GM23338 (cell line): Measurements from ENCODE around the gene PRDM10. TPM values are rescaled to one million over a fixed set of nuclear protein-coding genes. Genes with fewer than 3 reads are reported as not detected.

ENCODE experiments used
- ATAC-seq: fragments of 200-7000 bp; cut with Tn5 transposase; 3 replicates; pipeline ENCODE4 v1.9.1; 2020
- DNase-seq: peaks from one replicate; pipeline ENCODE4 v3.0.0-alpha.2; 2015; ENCODE audit warnings: low spot score
- H2AFZ ChIP-seq: fragments of 200-600 bp; sonication (generic); 2 replicates; pipeline ENCODE4 v1.8.0; 2016; ENCODE audit warnings: antibody characterized with exemption, mild to moderate bottlenecking, moderate library complexity
- H3F3A ChIP-seq: fragments of 200-600 bp; sonication (generic); replicated peaks from 2 replicates; pipeline ENCODE4 v1.8.0; 2017; ENCODE audit warnings: antibody characterized with exemption, mixed run types, low read depth
- H3K27ac ChIP-seq: fragments of 200-600 bp; sonication (generic); 2 replicates; pipeline ENCODE4 v1.6.1; 2016; ENCODE audit warnings: low read depth
- H3K27me3 ChIP-seq: fragments of 200-600 bp; sonication (generic); 2 replicates; pipeline ENCODE4 v1.8.0; 2016; ENCODE audit warnings: mild to moderate bottlenecking, mixed run types, moderate library complexity; ENCODE audit not compliant: insufficient read depth
- H3K36me3 ChIP-seq: fragments of 200-600 bp; sonication (generic); 2 replicates; pipeline ENCODE4 v1.8.0; 2016; ENCODE audit warnings: mild to moderate bottlenecking; ENCODE audit not compliant: insufficient read depth
- H3K4me1 ChIP-seq: fragments of 200-600 bp; sonication (generic); 2 replicates; pipeline ENCODE4 v1.8.0; 2016; ENCODE audit warnings: mild to moderate bottlenecking, moderate library complexity; ENCODE audit not compliant: insufficient read depth
- H3K4me2 ChIP-seq: fragments of 200-600 bp; sonication (generic); 2 replicates; pipeline ENCODE4 v1.7.1; 2017; ENCODE audit warnings: mixed run types
- H3K4me3 ChIP-seq: fragments of 200-600 bp; sonication (generic); 2 replicates; pipeline ENCODE4 v1.6.1; 2016; ENCODE audit warnings: mixed run types
- H3K79me2 ChIP-seq: fragments of 200-600 bp; sonication (generic); replicated peaks from 2 replicates; pipeline ENCODE4 v1.8.0; 2017; ENCODE audit warnings: mild to moderate bottlenecking; ENCODE audit not compliant: insufficient read depth
- H3K9me2 ChIP-seq: fragments of 200-600 bp; sonication (generic); 2 replicates; pipeline ENCODE4 v1.8.0; 2017; ENCODE audit not compliant: insufficient read depth
- H4K20me1 ChIP-seq: fragments of 200-600 bp; sonication (generic); replicated peaks from 2 replicates; pipeline ENCODE4 v1.8.0; 2017; ENCODE audit warnings: mild to moderate bottlenecking; ENCODE audit not compliant: insufficient read depth
- H3K27ac Mint-ChIP-seq: 2 replicates; pipeline ENCODE4 v1.8.0; 2020; ENCODE audit warnings: inconsistent platforms, mild to moderate bottlenecking, moderate library complexity, mixed read lengths
- H3K27me3 Mint-ChIP-seq: 3 replicates; pipeline ENCODE4 v1.8.0; 2022; ENCODE audit warnings: low read depth, mild to moderate bottlenecking, moderate library complexity, mixed read lengths, inconsistent platforms; ENCODE audit not compliant: insufficient read depth, poor library complexity
- H3K36me3 Mint-ChIP-seq: 3 replicates; pipeline ENCODE4 v1.8.0; 2021; ENCODE audit warnings: low read depth, mild to moderate bottlenecking, inconsistent platforms, moderate library complexity, mixed read lengths
- H3K4me1 Mint-ChIP-seq: 3 replicates; pipeline ENCODE4 v1.8.0; 2020; ENCODE audit warnings: mild to moderate bottlenecking, inconsistent platforms, mixed read lengths
- H3K4me3 Mint-ChIP-seq: 3 replicates; pipeline ENCODE4 v1.8.0; 2021; ENCODE audit warnings: moderate library complexity, mild to moderate bottlenecking, inconsistent platforms, mixed read lengths
- H3K9me3 Mint-ChIP-seq: 3 replicates; pipeline ENCODE4 v1.8.0; 2020; ENCODE audit warnings: moderate library complexity, mild to moderate bottlenecking, inconsistent platforms, mixed read lengths
- STAT1 ChIP-seq: IDR thresholded peaks from one replicate; pipeline ENCODE4 v1.6.1; 2016; ENCODE audit warnings: antibody characterized with exemption; ENCODE audit not compliant: unreplicated experiment
- ZNF114 ChIP-seq: fragments of 250-450 bp; sonication (Bioruptor Pico); IDR thresholded peaks from 2 replicates; pipeline ENCODE4 v1.5.0; 2020; ENCODE audit warnings: mild to moderate bottlenecking, moderate library complexity
- polyA plus RNA-seq: library from polyadenylated mRNA; unstranded; fragments of >200 nt; fragmentation: Nextera tagmentation; extraction: Ambion mirVana; gene quantifications from 2 replicates; pipeline ENCODE4 v1.2.1, GENCODE V29; 2016
- total RNA-seq: library from RNA; depleted of rRNA; stranded (reverse); fragments of >200 nt; shearing (Covaris generic); gene quantifications from 2 replicates; pipeline ENCODE4 v1.2.3, GENCODE V29; 2014
- TF ChIP-seq, protein P1 (sequence below): fragments of 250-450 bp; sonication (Bioruptor Pico); IDR thresholded peaks from 2 replicates; pipeline ENCODE4 v1.5.0; 2020; ENCODE audit warnings: mild to moderate bottlenecking, moderate library complexity
- TF ChIP-seq, protein P2 (sequence below): IDR thresholded peaks from one replicate; pipeline ENCODE4 v1.6.1; 2018; ENCODE audit warnings: antibody characterized with exemption; ENCODE audit not compliant: unreplicated experiment

PRDM10 gene
- total and polyA plus RNA-seq, 2 experiments from 2014 or later = 5.2 to 14.9 TPM

DNA sequence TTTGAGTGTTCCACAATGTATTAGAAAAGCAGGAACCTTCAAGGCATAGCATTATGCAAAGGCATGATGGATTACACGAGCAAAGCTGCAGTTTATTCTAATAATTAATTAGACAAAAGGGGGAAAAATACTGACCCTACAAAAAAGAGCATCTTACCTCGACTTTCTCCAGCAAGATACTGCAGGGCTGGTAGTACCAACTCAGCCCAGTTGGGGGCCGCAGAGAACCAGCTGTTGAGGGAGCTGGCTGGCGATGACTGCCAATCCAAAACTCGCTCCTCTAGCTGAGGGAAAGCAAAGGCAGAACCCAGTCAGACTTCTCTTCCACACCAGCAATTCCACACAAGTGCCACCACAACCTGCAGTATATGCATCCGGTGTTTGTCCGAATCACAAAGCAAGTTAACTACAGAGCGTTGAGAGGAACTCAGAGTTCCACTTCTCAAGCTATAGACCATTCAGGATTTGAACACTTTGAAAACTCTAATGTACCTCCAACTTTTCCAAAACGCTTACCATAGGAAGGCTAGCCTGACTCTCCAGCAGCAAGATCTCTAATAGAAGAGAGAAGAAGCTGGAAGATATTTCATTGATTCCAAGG lies 121.0 kb downstream of the PRDM10 start (continued):
- TF ChIP-seq, protein P1, sequence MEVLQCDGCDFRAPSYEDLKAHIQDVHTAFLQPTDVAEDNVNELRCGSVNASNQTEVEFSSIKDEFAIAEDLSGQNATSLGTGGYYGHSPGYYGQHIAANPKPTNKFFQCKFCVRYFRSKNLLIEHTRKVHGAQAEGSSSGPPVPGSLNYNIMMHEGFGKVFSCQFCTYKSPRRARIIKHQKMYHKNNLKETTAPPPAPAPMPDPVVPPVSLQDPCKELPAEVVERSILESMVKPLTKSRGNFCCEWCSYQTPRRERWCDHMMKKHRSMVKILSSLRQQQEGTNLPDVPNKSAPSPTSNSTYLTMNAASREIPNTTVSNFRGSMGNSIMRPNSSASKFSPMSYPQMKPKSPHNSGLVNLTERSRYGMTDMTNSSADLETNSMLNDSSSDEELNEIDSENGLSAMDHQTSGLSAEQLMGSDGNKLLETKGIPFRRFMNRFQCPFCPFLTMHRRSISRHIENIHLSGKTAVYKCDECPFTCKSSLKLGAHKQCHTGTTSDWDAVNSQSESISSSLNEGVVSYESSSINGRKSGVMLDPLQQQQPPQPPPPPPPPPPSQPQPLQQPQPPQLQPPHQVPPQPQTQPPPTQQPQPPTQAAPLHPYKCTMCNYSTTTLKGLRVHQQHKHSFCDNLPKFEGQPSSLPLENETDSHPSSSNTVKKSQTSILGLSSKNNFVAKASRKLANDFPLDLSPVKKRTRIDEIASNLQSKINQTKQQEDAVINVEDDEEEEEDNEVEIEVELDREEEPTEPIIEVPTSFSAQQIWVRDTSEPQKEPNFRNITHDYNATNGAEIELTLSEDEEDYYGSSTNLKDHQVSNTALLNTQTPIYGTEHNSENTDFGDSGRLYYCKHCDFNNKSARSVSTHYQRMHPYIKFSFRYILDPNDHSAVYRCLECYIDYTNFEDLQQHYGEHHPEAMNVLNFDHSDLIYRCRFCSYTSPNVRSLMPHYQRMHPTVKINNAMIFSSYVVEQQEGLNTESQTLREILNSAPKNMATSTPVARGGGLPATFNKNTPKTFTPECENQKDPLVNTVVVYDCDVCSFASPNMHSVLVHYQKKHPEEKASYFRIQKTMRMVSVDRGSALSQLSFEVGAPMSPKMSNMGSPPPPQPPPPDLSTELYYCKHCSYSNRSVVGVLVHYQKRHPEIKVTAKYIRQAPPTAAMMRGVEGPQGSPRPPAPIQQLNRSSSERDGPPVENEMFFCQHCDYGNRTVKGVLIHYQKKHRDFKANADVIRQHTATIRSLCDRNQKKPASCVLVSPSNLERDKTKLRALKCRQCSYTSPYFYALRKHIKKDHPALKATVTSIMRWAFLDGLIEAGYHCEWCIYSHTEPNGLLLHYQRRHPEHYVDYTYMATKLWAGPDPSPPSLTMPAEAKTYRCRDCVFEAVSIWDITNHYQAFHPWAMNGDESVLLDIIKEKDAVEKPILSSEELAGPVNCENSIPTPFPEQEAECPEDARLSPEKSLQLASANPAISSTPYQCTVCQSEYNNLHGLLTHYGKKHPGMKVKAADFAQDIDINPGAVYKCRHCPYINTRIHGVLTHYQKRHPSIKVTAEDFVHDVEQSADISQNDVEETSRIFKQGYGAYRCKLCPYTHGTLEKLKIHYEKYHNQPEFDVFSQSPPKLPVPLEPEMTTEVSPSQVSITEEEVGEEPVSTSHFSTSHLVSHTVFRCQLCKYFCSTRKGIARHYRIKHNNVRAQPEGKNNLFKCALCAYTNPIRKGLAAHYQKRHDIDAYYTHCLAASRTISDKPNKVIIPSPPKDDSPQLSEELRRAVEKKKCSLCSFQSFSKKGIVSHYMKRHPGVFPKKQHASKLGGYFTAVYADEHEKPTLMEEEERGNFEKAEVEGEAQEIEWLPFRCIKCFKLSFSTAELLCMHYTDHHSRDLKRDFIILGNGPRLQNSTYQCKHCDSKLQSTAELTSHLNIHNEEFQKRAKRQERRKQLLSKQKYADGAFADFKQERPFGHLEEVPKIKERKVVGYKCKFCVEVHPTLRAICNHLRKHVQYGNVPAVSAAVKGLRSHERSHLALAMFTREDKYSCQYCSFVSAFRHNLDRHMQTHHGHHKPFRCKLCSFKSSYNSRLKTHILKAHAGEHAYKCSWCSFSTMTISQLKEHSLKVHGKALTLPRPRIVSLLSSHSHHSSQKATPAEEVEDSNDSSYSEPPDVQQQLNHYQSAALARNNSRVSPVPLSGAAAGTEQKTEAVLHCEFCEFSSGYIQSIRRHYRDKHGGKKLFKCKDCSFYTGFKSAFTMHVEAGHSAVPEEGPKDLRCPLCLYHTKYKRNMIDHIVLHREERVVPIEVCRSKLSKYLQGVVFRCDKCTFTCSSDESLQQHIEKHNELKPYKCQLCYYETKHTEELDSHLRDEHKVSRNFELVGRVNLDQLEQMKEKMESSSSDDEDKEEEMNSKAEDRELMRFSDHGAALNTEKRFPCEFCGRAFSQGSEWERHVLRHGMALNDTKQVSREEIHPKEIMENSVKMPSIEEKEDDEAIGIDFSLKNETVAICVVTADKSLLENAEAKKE (CRISPR knock-in tag) = no peak

GRCh38 chr11:129880311-129880710 lies 122.3 kb downstream of the PRDM10 start:
- Histone ChIP-seq H4K20me1 (peaks cover 13% of the 10 kb centered on the region; the same call in 1 of the 2 replicates), H3F3A (no peaks in the 10 kb centered on the region), H3K79me2 (no peaks in the 10 kb centered on the region), H3K36me3 (peaks cover 72% of the 10 kb centered on the region), H3K4me1 (no peaks in the 10 kb centered on the region), H3K27me3 (no peaks in the 10 kb centered on the region), H2AFZ (no peak overlapping the region), H3K27ac (no peak overlapping the region), H3K4me2 (no peak overlapping the region), H3K4me3 (no peak overlapping the region), H3K9me2 (no peaks in the 10 kb centered on the region)
- no peak overlapping the region for H3K27ac Mint-ChIP-seq
- H3K9me3 Mint-ChIP-seq = no peaks in the 10 kb centered on the region
- H3K27me3 Mint-ChIP-seq = peaks cover 2% of the 10 kb centered on the region
- DNase-seq (no peak), ATAC-seq (no peak)
- TF ChIP-seq ZNF114 (CRISPR knock-in tag) = no peak
- no peak for TF ChIP-seq STAT1
- TF ChIP-seq, protein P2, sequence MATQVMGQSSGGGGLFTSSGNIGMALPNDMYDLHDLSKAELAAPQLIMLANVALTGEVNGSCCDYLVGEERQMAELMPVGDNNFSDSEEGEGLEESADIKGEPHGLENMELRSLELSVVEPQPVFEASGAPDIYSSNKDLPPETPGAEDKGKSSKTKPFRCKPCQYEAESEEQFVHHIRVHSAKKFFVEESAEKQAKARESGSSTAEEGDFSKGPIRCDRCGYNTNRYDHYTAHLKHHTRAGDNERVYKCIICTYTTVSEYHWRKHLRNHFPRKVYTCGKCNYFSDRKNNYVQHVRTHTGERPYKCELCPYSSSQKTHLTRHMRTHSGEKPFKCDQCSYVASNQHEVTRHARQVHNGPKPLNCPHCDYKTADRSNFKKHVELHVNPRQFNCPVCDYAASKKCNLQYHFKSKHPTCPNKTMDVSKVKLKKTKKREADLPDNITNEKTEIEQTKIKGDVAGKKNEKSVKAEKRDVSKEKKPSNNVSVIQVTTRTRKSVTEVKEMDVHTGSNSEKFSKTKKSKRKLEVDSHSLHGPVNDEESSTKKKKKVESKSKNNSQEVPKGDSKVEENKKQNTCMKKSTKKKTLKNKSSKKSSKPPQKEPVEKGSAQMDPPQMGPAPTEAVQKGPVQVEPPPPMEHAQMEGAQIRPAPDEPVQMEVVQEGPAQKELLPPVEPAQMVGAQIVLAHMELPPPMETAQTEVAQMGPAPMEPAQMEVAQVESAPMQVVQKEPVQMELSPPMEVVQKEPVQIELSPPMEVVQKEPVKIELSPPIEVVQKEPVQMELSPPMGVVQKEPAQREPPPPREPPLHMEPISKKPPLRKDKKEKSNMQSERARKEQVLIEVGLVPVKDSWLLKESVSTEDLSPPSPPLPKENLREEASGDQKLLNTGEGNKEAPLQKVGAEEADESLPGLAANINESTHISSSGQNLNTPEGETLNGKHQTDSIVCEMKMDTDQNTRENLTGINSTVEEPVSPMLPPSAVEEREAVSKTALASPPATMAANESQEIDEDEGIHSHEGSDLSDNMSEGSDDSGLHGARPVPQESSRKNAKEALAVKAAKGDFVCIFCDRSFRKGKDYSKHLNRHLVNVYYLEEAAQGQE = no peak
- no peaks in the 10 kb centered on the region for H3K4me1 Mint-ChIP-seq
- H3K4me3 Mint-ChIP-seq = no peak overlapping the region
- peaks cover 90% of the 10 kb centered on the region for H3K36me3 Mint-ChIP-seq
